HG02885 (cell line): Measurements from ENCODE around the gene NFATC1.
"Not testable (repeated sequence)": the region's sequence is repeated elsewhere in the genome, so short reads cannot be mapped to it uniquely, and the experiment has no call there.

Experiments used
- ATAC-seq: cut with Tn5 transposase; IDR thresholded peaks from one replicate; pipeline ENCODE4 v1.9.1; 2021; ENCODE audit warnings: mild to moderate bottlenecking; ENCODE audit not compliant: unreplicated experiment, poor library complexity

Gene NFATC1

DNA sequence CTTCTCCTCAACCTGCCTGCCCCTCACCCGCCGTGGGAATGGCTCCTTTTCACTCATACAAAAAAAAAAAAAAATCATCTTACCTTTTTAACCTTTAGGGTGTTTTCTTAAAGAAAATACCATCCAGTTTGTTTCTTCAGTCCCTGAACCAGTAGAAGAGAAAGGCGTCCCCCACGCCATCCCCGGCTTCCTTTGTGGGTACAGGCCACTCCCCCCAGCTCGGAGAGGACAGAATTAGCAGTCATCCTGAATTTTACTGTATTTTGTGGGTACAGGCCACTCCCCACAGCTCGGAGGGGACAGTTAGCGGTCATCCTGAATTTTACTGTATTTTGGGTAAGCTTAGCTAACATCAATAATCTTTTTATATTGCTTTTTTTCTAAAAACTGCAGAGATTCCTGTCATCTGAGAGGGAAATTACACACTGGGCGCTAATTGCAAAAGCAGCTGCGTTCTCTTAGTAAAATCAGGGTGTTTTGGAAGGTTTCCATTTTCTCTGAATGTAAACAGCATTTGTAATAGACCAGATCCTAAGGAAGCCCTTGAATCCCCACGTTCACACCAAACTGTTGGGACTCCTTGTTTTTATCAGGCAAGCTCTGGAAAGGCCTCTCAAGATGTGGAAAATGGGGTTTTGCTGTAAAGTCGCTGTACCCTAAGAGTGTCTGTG lies 72.5 kb downstream of the NFATC1 start:
- ATAC-seq, result no peak

DNA sequence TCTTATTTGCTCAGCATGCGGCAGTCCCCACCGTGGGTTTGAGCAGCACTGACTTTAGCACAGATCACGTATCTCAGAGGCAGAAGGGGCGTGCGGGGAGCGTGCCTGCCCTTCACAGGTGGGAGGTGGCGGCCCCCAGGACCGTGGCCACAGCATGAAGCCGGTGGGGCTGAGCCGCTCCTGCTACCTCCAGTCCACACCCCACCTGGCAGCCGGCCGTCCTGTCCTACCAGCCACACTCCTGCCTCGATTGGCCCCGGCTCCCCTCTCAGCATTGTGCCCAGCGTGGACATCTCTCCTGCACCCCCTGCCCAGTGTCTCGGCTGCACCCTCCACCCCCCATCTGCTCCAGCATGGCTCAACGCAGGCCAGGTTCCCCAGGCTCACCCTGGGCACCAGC lies 73.6 kb downstream of the NFATC1 start:
- ATAC-seq, result no peak

DNA sequence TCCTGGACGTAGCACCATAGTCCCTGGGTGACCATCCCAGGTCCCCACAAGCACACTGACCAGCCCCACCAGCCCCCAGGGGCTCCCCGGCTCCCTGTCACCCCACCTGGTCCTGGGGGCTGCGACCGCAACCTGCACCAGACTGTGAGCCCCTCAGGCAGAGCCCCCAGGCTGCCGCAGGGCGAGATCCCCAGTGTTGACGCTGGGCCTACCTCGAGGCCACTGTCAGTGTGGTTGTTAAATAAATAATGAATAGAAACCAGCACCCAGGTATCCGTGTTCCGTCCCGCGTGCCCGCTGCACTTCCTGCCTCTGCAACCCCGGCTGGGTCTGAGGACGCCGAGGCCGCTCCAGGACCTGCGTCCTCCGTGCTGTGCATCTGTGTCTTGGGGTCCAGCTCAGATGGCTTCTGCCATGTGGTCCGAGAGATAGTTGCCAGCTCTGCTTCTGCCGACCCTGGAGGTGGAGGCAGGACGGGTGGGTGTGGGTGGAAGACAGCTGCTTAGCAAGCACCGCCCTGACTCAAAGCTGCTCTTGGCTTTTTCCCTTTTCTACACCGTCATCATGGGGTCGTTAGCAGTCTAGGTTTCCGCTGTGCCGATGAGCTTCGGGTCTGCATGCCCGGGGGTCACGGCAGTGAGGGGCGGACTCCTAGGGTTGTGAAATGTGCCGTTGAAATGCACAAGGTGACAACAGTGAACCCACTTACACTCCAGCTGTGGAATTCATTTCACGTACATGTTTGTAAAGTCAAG lies 74.2 kb downstream of the NFATC1 start:
- no peak for ATAC-seq

DNA sequence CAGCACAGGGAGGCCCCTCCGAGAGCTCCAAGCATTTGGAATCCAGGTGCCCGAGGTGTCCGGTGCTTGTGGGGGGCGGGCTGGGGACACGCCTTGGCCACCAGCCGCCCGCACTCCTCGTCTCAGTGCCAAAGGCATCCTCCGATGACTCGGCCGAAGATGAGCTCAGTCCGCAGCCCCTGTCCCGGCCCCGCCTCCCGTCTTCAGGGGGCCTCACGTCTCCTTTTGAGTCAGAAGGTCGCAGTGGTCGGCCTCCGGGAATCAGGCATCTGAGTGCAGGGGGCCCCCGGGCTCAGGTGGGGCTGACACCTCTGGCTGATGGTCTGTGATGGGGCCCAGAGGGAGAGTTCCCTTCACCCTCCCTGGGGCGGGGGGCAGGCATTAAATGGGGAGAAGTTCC lies 74.8 kb downstream of the NFATC1 start:
- no peak for ATAC-seq

DNA sequence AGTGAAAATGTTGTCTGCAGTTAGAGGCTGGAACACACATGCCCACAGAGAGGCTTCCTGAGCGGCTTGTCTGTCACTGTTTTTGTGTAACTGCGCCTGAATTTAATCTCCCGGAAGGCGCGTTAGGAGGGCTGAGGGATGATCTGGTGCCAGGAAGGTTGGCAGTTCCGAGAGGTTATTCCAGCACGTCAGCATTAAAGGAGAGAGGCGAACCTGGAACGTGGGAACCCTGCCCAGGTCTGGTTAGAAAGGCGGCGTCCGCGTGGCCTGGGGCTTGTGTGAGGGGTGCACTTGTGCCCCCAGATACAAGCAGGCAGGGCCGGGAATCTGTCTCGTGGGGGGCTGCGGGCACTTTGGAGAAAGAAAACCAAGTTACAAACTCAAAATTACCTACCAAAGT lies 75.3 kb downstream of the NFATC1 start:
- no peak for ATAC-seq

DNA sequence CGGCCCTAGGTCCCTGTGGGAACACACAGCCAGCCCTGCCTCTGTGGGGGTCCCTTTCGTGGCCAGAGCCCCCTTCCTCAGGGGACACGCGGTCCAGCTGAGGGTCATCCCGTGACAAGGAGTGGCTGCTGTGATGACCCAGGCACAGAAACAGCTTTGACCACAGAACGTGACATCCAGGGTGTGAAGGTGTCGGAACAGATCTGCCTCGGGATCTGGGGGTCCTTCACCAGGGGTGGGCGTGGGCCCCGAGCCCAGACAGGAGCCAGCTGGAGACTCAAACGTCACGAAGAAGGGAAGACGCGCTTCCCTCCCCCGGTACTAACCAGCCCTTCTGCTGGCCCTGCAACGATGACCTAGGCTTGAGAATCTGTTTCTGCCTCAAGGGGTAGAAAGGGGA lies 75.9 kb downstream of the NFATC1 start:
- no peak for ATAC-seq

DNA sequence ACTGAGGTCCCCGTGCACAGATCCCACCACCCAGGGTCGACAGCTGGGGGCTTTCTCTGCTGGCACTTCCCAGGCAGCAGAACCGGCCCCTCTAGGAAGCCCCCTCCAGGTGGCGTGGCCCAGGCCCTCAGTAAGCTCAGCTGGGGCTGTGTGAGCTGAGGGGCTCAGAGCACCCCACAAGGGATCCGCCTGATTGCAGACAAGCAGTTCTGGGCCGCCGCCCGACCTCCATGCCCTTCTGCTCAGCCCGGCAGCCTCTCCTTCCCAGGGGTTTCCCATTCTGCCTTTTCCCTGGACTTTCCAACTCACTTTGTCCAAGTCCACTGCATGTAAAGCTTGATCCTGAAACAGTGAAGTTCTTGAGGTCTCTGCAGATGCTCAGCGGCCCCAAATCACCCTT lies 76.4 kb downstream of the NFATC1 start:
- no peak for ATAC-seq

DNA sequence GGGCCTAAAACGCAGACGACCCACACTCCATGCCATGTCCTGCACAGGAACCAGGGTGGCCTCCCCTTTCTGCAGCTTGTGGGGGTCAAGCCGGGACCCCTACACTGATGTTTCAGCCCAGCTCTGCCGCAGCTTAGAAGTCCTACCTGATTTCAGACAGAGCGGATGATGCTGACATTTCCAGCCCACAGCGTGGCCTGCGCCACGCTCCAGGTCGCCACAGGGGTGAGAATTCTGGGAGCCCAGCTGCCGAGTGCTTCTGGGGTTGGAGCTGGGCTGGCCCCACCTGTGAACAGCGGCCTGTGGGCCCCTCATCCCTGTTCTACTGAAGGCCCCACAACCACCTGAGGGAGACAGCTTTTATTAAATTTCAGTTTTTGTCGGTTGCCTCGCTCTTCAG lies 77.2 kb downstream of the NFATC1 start:
- no peak for ATAC-seq

DNA sequence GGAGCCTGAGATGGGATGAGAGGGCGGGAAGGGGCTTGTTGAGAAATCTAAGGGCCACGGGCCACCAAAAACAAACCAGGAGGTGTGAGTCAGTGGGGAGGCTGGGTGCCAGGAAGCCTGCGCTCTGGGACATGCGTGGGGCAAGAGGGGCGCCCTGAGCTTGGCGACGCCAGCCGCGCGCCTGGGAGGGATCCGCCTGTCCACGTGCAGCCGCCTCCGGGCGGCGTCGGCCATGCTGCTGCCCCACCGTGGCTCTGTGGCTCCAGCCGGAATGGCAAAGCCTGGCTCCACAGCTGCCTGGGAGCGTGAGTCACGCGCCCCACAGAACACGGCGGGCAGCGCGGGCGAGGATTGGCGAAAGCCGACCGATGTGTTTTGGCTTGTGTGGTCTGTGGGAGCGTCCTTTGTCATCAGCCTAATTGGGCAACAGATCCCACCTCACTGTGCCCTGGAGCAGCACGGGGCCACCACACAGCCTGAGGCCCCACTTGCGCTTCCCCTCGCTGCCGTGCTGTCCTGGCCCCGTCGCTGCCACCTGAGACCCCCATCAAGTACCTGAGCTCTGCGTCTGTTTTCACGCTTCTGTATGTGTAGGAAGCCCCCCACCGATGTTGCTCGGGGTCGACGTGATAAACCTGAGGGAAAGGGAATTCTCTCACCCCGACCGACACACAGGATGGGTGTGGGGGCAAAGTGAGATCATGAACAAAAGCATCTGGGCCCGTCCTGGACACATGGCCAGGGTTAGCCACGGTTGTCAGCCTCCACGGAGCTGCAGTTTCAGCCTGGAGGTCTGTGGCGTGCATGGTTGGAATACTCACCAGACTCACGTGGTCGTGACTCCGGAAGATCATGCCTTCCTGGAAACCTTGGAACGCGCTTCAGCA lies 80.5 kb downstream of the NFATC1 start:
- ATAC-seq, result no peak

DNA sequence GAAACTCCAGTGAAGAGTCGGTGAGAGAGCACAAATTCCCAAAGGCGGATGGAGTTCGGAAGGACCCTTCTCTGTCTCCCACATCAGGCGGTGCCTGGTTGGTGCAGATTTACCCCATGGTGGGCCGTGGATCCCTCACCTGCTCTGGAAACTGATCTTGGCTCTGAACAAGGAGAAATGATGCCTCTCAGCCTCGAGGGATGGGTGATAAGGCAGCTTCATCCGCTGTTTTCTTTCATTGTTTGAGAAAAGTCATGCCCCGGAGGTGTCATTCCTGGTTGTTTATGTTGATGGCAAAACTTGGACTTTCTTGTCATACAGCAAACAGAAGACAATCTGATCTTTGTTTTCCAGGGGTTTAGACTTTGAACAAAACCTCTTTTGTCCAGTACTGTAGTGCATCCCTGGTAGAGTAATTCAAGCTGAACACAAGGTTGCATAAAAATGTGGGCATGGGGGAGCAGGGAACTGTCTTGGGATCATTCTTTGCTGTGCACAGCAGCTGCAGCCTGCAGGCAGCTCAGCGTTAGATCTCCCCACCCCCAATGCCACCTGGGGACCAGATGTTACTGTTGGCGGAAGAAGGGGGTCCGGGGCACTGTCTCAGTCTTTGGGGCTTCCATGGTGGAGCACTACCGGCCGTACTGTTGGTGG lies 81.3 kb downstream of the NFATC1 start:
- ATAC-seq, result no peak

DNA sequence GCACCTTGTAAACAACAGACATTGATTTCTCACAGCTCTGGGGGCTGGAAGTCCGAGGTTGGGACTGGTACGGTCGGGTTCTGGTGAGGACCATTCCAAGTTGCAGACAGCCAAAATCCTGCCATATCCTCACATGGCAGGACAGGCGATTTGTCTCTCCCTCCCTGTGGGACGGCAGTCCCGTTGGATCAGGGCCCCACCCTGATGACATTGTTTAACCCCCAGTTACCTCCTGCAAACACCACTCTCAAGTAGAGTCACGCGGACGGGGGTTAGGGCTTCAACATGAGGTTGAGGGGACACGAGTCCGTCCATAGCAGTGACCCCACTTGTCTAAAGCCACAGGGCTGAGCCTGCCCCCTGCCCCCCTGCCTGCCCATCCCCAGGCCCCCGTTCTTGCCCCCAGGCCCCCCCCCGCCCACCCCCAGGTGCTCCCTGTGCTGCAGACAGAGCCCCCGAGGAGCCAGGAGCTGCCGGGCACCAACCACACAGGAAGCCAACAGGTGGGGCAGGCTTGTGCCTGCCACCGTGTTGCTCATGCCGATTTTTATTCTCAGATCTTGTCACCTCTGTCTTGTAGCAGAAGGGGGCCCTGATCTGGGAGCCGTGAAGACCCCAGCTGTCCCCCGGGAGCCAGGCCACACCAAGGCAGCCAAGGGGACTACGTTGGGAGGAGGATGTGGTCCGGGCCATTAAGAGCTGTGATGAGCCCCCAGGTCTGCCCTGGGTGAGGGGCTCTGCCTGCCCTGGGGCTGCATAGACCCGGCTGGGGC lies 82.2 kb downstream of the NFATC1 start:
- ATAC-seq, result no peak

DNA sequence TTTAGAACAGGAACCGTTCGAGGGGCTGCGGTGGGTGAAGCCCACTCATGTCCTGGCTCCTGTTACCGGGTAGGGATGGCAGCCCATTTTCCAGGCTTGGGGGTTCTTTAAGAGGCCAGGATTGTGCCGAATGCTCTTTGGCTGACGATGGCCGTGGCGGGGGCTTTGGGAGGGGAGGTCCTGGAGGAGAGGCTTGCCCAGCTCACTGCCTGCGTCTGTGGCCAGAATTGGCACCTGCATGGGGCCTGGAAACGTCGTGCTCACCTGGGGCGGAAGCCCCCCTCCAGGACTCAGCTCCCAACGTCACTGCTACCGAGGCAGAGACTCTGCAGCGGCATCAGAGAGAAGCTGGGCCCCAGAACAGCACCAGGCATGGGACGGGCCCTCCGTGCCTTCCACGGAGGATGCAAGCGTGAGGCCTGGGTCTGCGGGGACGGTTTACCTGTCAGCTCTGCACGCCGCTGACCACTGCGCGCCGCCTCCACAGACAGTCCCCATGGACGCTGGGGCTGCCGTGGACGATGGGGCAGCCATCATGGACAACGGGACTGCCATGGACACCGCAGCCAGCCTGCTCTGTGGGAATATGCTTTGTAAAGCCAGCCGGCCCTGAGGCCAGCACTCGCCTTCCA lies 82.9 kb downstream of the NFATC1 start:
- ATAC-seq, result no peak

DNA sequence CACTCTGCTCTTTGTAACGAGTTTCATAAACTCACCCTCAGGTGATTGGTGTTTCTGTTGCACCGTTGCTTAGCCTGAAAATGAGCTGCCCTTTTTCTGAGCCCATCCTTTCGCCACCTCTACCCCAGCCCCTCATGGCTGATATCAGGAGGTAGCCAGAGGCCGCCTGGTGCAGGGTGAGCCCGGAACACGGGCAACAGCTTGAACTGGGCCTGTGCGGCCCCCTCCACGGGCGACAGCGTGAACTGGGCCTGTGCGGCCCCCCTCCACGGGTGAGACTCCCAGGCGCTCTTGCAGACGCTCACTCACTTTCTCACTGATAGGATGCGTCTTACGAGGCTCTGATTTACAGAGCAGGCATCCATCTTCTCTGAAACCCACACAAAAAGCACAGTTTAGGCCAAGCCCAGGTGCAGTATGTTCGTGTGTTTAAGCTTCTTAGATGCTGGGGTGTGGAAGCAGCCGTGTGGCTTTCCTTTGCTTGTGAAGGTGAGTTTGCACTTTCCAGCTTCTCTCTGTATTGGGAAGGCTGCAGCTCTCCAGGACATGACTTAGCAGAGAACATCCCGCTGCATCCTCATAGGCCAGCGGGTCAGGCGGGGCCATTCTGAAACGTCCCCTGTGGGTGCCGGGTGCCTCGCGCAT lies 83.5 kb downstream of the NFATC1 start:
- no peak for ATAC-seq

DNA sequence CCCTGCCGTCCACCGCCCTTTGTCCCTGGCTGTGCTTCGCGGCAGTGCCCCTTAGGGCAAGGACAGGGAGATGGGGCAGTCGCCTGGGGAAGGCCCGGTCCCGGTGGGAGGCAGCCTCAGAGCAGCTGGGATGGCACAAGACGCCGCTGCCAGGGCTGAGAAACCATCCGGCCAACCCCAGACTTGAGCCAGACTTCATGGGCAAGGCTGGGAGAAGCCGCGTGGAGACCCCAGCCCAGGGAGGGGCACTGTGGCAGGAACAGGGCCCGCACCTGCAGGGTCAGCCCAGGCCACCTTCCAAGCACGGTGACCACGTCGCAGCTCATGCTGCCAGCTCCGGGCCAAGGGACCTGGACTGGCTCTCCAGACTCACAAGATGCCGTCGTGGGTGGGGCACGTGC lies 84.0 kb downstream of the NFATC1 start:
- ATAC-seq, result no peak

DNA sequence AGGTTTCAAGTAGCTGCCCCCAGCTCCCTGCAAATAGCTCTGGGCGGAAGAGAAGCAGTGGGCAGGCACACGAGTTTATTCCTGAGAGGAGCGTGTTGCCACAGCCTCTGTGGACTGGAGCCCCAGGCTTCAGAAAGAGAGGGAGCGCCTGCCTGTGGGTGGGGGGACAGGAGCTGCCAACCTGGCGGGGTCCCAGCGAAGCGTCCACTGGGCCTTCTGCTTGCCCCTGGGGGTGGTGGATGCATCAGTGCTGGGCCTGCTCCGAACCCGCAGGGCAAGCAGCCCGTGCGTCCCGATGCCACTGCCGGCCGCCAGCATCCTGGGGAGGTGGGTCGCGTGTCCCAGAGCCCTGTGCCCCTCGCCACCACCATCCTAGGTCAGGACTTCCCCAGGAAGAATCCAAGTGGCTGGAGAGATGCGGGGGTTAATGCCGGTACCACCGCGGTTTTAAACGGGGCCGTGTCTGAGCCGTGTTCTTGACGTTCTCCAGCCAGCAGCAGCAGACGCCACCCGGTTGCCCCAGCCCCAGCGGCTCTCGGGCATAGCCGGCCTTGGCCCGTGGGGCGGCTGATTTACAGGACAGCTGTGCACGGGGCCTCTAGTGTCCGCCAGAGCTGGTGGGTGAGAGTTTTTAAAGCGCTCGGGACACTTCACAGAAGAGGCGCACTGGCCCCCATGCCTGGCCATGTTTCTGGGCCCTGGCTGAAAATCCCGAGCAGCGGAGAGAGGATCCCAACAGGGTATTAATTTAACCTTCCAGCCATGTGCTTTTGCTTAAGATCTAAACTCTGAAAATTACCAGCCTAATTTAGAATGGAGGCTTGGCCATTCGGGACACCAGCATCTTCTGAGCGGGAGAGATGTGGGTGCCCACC lies 84.7 kb downstream of the NFATC1 start:
- no peak for ATAC-seq

DNA sequence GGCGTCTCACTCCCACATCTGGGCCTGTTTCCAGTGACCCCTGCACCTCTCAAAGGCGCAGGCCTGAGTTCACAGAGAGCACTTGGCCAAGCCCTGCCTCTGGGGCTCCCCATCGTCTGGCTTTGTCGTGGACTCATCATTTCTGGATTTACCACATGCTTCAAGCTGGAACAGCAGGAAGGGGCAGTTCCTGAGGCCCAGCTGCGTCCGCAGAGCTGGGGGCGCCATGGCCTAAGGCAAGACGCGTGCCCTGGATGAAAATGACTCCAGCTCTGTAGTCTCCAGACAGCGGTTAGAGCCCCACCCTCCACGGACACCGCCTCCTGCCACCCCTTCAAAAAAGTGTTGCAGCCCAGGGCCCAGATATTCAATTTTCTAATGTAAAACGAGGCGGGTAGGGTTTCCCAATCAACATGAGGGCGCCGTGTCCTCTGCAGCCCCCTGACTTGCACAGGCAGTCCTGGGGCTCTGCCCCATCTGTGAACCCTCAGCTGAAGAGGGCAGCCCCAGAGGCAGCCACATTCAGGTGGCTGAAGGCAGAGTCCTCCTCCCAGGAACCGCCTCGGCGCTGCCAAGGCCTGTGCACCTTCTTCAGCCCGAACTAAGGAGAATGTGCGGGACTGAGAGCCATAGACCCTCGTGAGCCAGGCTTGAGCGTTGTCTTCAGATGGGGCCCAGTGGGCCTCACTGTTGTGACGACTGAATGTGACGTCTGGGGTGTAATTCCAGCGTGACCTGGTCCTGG lies 85.5 kb downstream of the NFATC1 start:
- ATAC-seq, result no peak

DNA sequence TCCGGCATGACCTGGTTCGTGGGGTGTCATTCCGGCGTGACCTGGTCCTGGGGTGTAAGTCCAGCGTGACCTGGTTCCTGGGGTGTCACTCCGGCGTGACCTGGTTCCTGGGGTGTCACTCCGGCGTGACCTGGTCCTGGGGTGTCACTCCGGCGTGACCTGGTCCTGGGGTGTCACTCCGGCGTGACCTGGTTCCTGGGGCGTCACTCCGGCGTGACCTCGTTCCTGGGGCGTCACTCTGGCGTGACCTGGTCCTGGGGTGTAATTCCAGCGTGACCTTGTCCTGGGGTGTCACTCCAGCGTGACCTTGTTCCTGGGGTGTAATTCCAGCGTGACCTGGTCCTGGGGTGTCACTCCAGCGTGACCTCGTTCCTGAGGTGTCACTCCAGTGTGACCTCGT lies 87.7 kb downstream of the NFATC1 start:
- ATAC-seq, result not testable (repeated sequence)
